ENCODE data around the gene SNF8.
"Not testable (repeated sequence)": the region's sequence is repeated elsewhere in the genome, so short reads cannot be mapped to it uniquely, and the experiment has no call there.

Gene SNF8

GRCh38 chr17:48944515-48945260 lies at the start of gene SNF8:
TSS of gene SNF8 (minus strand) at chr17:48944842. CDS start at chr17:48944734, 108 bp downstream.
- no peak for FAIRE-seq

- no peak for FAIRE-seq
Measured at GRCh38 chr17:48993951-48994350, 49.3 kb upstream of the SNF8 start.

DNA sequence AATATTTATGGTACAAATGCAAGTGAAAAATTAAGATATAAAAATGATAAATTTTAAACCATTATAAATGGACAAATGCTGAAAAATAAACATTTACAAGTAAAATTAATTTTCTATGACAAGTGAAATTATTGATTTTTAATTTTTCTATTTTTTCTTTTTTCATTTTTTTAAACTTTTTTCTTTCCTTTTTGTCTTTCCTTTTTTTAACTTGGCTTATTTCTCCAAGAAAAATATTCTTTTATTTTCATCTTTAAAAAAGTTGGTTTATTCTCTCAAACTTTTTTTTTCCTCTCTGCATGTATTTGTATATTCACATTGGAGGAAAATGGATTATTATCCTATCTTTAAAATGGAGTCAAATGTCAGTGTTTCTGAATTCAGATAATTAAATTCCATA lies 48.7 kb upstream of the SNF8 start:
- FAIRE-seq = peak; percentile 61

DNA sequence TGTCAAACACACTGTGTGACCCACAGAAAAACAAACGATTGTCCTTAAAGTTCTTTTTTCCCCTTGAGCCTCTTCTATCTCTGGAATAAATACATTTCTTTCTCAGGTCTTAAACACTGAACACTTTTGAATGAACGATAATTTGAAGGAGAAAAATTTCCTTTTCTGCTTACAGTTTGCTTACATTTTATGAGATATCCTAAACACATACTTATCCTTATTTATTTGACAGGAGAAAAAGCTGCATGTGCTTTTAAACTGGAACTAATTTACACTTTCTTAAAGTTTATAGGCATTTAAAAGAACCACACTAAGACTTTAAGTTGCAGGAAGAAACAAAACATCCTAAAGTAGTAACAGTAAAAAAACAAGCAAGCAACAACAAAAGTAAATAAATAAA lies 47.8 kb upstream of the SNF8 start:
- FAIRE-seq = no peak

- FAIRE-seq = no peak
Measured at GRCh38 chr17:48990882-48991357, 46.3 kb upstream of the SNF8 start.

DNA sequence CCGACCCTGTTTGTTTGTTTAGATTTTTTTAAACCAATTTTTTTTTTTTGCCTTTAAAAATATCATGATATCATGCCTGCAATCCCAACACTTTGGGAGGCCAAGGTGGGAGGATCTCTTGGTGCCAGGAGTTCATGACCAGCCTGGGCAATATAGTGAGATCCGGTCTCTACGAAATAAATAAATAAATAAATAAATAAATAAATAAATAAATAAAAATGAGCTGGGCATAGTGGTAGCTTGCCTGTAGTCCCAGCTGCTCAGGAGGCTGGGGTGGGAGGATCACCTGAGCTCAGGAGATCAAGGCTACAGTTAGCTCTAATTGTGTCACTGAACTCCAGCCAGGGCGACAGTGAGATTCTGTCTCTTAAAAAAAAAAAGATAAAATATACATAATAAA lies 44.5 kb upstream of the SNF8 start:
- no peak for FAIRE-seq

GRCh38 chr17:48985436-48986245 lies 41.0 kb upstream of the SNF8 start:
- FAIRE-seq = no peak

DNA sequence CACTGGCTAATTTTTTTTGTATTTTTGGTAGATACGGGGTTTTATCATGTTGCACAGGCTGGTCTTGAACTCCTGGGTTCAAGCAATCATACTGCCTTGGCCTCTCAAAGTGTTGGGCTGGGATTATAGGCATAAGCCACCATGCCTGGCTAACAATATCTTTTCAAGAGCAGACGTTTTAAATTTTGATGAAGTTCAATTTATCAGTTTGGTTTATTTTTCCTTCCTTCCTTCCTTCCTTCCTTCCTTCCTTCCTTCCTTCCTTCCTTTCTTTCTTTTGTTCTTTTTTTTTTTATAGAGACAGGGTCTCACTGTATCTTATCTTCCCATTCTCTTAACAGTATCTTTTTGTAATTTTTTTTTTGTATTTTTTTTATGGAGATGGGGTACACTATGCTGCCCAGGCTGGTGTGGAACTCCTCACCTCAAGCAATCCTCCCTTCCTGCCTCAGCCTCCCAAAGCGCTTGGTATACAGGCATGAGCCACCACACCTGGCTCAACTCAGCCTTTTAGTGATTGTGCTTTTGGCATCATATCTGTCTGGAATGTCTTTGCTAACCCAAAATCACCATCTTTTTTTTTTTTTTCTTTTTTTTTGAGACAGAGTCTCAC lies 37.4 kb upstream of the SNF8 start:
- no peak for FAIRE-seq

DNA sequence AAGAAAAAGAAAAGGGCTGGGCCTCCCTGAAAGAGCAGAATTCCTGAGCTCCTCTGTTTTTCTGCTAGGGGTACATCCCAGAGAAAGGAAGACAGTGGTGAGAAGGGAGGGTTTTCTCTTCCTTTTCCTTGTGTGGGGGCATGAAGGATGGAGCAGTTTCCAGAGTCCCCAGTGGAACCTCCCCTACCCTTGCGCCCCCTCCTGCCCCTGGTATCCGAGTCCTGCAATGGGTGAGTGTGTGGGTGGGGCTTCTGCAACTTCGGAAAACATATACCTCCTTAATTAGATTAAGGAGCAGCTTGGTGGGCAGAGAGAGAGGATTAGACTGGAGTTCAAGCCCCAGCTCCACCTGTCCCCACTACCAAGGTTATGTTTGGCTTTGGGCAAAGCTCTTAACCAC lies 29.2 kb upstream of the SNF8 start:
- FAIRE-seq = no peak

GRCh38 chr17:48972749-48973097 lies 28.1 kb upstream of the SNF8 start:
- no peak for FAIRE-seq

GRCh38 chr17:48970865-48971687 lies 26.4 kb upstream of the SNF8 start:
- no peak for FAIRE-seq

DNA sequence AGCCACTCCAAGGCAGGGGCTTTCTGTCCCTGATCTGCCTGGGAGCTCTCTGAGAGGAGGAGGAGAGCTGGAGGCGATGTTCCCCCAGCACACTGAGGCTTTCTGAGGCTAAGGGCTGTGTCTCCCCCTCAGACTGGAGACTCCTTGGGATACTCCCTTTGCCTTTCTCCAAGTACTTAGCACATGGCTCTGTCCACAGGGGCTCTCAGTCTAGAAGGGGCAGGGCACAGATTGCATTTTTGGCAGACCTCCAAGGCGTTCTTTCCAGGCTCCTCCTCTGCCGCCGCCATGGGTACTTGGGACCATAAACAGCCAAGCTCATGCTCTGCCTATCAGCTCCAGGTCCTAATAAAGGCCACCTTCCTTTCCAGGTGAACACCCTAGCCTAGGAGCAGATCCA lies 25.6 kb upstream of the SNF8 start:
- FAIRE-seq = no peak

- FAIRE-seq = no peak
Measured at GRCh38 chr17:48961516-48962233, 17.0 kb upstream of the SNF8 start.

DNA sequence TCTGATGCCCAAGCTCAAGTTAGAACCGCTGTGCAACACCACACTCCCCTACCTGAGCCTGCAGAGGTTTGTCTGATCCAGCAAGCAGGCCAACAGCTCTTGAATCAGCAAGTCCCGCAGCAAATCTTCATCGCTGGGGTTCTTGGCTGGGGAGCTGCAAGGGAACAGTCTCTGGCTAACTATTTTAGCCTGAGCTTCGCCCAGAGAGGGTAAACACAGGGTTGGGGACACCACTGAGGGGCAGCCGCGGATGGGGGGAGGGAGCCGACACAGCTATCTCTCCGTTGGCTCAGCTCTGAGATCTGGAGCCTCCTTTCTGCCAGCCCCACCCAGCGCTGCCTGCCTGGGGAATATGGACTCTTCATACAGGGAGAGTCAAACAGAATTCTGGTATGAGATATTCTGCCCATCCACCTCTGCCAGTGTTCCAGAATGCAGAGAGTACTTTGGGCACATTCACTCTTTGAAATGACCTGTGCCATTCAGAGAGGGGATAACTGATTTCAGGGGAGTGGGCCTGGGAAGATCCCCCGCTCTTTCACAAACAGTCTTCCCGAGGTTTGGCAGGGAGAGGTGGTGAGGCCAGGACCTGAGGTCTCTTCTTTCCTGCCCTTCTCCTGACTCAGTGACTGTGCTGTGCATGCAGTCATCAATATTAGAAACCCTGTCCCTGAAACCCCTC lies 16.3 kb upstream of the SNF8 start:
- no peak for FAIRE-seq

GRCh38 chr17:48954300-48954755 lies 9.7 kb upstream of the SNF8 start:
- FAIRE-seq = no peak

- FAIRE-seq = no peak
Measured at GRCh38 chr17:48952904-48953303, 8.3 kb upstream of the SNF8 start.

- no peak for FAIRE-seq
Measured at GRCh38 chr17:48951572-48951971, 6.9 kb upstream of the SNF8 start.

DNA sequence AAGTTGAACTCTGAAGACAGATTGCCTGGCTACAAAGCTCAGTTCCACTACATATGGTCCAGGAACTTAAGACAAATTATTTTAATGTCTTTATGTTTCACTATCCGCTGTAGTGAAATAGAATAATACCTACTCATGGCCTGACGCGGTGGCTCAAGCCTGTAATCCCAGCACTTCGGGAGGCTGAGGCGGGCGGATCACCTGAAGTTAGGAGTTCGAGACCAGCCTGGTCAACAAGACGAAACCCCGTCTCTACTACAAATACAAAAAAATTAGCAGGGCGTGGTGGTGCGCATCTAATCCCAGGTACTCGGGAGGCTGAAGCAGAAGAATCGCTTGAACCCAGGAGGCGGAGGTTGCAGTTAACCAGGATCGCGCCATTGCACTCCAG lies 614 bp upstream of the SNF8 start:
- FAIRE-seq = not testable (repeated sequence)

- no peak for FAIRE-seq
Measured at GRCh38 chr17:48933035-48933434, 11.6 kb downstream of the SNF8 start.

GRCh38 chr17:48930435-48930873 lies 14.2 kb downstream of the SNF8 start:
- FAIRE-seq = no peak

DNA sequence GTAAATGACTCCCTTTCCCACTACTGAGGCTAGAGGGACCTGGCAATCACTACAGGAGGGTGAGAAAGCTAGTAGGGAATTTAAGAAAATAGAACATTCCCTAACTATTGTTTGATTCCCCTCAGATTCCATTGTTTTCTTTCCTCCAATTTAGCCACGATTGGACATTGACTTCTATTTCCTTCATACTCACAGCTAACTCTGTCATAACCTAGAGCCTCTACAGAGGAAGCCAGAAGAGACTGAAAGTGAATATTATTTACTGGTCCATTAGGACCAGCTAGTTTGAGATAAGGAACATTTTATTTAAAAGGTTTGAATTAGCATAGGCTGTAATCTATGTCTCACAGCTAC lies 14.9 kb downstream of the SNF8 start:
- no peak for FAIRE-seq
